NCI-H146 treated with DMSO at 0.1 percent for 48 hours (cell line): ENCODE results near the gene RHBDL3.
"Not testable (repeated sequence)": the region's sequence is repeated elsewhere in the genome, so short reads cannot be mapped to it uniquely, and the experiment has no call there.

Experiments used
- DNase-seq: peaks from one replicate; lab custom pipeline; 2025; ENCODE audit not compliant: unreplicated experiment; lab: John Stamatoyannopoulos, UW

Gene RHBDL3

GRCh38 chr17:32265192-32265923, at the start of gene RHBDL3:
Gene RHBDL3 (plus strand): TSS chr17:32265832. CDS start chr17:32266190, 358 bp downstream.
- no peak for DNase-seq

GRCh38 chr17:32222621-32223020, 43.0 kb upstream of the RHBDL3 start:
- DNase-seq: no peak

GRCh38 chr17:32223703-32224102, 41.9 kb upstream of the RHBDL3 start:
- no peak for DNase-seq

- no peak for DNase-seq
These were observed 38.7 kb upstream of the RHBDL3 start for GRCh38 chr17:32226886-32227285.

GRCh38 chr17:32227910-32228309, 37.7 kb upstream of the RHBDL3 start:
- DNase-seq: no peak

GRCh38 chr17:32235588-32235987, 30.0 kb upstream of the RHBDL3 start:
- no peak for DNase-seq

- no peak for DNase-seq
These were observed 26.2 kb upstream of the RHBDL3 start for GRCh38 chr17:32239456-32239855.

GRCh38 chr17:32240750-32241149, 24.9 kb upstream of the RHBDL3 start:
- DNase-seq: no peak

GRCh38 chr17:32241640-32242039, 24.0 kb upstream of the RHBDL3 start:
- peak; percentile 39 for DNase-seq

GRCh38 chr17:32249475-32249874, 16.2 kb upstream of the RHBDL3 start:
- no peak for DNase-seq

GRCh38 chr17:32253117-32253611, 12.5 kb upstream of the RHBDL3 start:
- DNase-seq: peak; percentile 33

GRCh38 chr17:32256012-32256700, 9.5 kb upstream of the RHBDL3 start:
- no peak for DNase-seq

- no peak for DNase-seq
These were observed 9.0 kb upstream of the RHBDL3 start for GRCh38 chr17:32256701-32257019.

GRCh38 chr17:32258383-32259140, 7.1 kb upstream of the RHBDL3 start:
- no peak for DNase-seq

- DNase-seq: no peak
These were observed 6.0 kb upstream of the RHBDL3 start for GRCh38 chr17:32259586-32259985.

- no peak for DNase-seq
These were observed 4.3 kb upstream of the RHBDL3 start for GRCh38 chr17:32261417-32261736.

GRCh38 chr17:32261936-32262510, 3.6 kb upstream of the RHBDL3 start:
- DNase-seq: no peak

- not testable (repeated sequence) for DNase-seq
These were observed 2.1 kb upstream of the RHBDL3 start for GRCh38 chr17:32263515-32263914.

GRCh38 chr17:32264140-32264799, 1.4 kb upstream of the RHBDL3 start:
- no peak for DNase-seq

- DNase-seq: no peak
These were observed 825 bp upstream of the RHBDL3 start for GRCh38 chr17:32264823-32265191.

- DNase-seq: no peak
These were observed 388 bp downstream of the RHBDL3 start for GRCh38 chr17:32266051-32266388.
